COLO668 (cell line): ENCODE data around the gene ARMC6.

Experiments used
- DNase-seq: peaks from one replicate; lab custom pipeline; 2025; ENCODE audit not compliant: unreplicated experiment; lab: John Stamatoyannopoulos, UW

Gene ARMC6

DNA sequence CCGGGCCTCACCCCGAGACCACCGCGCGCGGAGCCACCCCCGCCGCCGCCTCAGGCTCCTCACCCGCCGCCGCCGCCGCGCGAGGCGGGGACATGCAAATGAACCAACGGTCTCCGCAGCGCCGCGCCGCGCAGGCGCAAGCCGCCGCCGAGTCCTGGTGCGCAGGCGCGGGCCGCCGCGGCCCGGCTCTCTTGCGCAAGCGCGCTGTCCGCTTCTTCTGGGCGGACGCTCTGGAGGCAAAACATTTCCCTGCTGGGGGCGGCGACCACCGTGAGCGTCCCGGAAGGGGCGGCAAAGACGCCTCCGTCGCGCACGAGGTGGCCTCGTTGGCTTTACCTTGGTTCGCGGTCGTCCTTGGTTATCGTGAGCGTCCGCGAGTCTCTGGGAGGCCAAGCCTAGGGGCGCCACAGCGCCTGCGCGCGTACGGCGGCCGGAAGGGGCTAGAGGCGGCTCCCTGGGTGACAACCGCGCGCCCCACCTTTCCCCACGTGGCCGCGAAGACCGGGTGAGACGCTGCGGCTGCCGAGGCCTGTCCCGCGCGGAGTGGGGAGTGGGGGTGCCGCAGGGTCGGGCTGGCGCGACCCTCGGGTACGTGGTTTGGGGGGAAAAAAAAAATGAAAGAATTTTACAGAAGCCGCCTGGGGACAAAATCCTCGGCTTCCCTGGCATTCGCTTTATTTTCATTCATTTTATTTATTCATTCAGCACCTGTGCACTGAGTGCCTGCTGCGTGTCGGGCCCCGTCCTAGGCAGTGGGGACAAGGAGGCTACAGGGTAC lies at the start of gene ARMC6, which contains the start of gene SUGP2:
TSS of gene ARMC6 (plus strand) at position 178 of the 778 bp plus-strand sequence. CDS start 607 bp downstream, outside the sequence.
TSS of gene SUGP2 (minus strand) at position 92 of the 778 bp plus-strand sequence. CDS start 2,446 bp downstream, outside the sequence.
- peak; percentile 92 for DNase-seq

DNA sequence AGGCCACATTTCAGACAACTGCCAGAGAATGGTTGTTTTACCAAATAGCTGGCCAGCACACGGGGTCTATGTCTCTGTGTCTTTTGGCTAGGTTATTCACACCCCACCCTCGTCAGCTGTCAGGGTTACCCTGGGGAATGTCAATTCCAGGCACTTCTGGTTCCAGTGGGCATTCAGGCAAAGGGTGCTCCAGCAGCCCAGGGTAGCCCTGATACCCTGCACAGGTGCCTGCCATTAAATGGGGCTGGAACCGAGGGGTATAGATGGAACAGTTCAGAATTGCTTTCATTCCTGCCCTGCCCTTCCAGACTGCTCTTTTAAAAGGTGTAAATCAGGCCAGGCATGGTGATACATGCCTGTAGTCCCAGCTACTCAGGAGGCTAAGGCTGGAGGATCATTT lies 49.2 kb upstream of the ARMC6 start:
- DNase-seq = no peak

DNA sequence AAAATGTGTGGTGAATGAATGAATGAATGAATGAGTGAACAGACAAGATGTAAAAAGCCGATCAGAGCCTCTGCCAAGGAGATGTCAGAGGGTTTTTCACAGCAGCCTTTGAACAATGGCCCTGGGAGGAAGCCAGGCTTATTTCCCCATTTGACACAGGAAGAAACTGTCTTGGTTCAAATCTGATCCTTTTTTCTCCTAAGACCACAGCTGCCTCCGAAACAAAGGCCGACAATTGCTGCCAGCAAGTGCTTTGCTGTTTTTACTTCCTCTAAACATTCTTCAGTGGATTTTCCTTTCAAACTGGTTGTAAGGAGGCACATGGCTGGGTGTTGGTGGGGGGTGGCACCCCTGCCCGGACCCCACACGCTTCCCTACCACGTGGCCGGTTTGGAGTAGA lies 48.1 kb upstream of the ARMC6 start:
- no peak for DNase-seq

- DNase-seq = no peak
Observed at GRCh38 chr19:18987456-18987855, 45.9 kb upstream of the ARMC6 start.

GRCh38 chr19:18989316-18989715 lies 44.1 kb upstream of the ARMC6 start:
- no peak for DNase-seq

- DNase-seq = no peak
Observed at GRCh38 chr19:18990128-18990708, 43.2 kb upstream of the ARMC6 start.

DNA sequence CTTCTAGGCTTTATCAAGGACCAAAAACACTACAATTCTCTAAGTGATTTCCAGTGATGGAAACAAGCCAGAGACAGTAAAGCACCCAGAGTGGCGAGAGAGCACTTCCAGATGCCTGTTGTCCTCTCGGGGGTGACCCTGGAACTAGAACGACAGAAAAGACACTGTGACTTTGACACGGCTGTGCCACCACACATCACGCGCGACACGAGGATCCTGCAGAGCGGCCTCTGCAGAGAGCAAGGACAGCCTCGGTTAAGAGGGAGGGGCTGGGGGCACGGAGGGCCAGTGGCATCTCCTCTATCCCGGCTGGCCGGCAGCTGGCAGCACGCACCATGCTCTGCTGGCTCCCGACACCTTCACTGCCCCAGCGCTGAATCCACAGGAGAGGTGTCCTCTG lies 42.4 kb upstream of the ARMC6 start:
- no peak for DNase-seq

GRCh38 chr19:18991468-18991867 lies 41.9 kb upstream of the ARMC6 start:
- DNase-seq = no peak

GRCh38 chr19:18992696-18993095 lies 40.7 kb upstream of the ARMC6 start:
- DNase-seq = no peak

DNA sequence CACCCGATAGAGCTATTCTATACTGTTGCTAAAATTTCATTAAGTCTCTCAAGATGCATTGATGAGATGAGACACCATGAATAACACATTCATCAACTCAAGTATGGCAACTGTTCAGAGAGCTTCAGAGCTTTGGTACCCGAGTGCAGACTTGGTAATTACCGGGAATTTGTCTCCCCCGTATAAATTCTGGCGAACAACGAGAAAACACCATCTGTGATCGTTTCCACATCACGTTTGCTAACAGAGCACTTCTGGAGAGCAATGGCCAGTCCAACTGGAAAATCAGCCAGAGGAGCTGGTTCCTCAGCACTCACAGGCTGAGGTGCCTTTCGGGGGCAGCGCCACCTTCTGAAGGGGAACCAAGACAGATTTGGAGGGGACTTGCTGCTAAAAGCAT lies 40.3 kb upstream of the ARMC6 start:
- DNase-seq = no peak

DNA sequence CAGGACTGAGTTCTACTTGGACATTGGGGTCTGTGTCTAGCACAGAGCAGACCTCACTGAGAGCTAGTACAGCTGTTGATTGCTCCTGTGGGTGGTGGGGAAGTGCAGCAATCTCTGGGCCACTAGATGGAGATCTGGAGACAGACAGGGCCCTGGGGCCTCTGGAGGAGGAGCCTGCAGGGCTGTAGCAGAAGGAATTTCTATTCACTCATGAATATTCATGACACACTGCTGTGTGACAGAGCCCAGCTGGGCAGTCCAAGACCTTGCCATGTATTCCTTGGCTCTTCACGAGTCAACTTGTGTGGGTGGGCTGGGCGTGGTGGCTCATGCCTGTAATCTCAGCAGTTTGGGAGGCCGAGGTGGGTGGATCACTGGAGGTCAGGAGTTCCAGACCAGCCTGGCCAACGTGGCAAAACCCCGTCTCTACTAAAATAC lies 37.6 kb upstream of the ARMC6 start:
- DNase-seq = peak; percentile 19

- DNase-seq = no peak
Observed at GRCh38 chr19:18996351-18996750, 37.1 kb upstream of the ARMC6 start.

GRCh38 chr19:18996796-18997394 lies 36.5 kb upstream of the ARMC6 start:
- no peak for DNase-seq

DNA sequence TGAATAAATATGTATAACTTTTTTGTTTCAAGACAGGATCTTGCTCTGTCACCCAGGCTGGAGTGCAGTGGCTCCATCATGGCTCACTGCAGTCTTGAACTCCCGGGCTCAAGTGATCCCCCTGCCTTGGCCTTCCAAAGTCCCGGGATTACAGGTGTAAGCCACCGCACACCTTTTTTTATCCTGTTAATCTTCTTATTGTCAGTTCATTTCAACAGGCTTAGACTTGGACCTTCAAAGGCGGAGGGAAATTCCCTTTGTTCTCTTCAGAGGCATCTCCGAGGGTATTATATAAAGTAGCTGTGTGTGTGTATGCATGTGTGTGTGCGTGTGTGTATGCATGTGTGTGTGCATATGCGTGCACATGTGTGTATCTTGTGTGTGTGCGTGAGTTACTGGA lies 35.1 kb upstream of the ARMC6 start:
- DNase-seq = no peak

DNA sequence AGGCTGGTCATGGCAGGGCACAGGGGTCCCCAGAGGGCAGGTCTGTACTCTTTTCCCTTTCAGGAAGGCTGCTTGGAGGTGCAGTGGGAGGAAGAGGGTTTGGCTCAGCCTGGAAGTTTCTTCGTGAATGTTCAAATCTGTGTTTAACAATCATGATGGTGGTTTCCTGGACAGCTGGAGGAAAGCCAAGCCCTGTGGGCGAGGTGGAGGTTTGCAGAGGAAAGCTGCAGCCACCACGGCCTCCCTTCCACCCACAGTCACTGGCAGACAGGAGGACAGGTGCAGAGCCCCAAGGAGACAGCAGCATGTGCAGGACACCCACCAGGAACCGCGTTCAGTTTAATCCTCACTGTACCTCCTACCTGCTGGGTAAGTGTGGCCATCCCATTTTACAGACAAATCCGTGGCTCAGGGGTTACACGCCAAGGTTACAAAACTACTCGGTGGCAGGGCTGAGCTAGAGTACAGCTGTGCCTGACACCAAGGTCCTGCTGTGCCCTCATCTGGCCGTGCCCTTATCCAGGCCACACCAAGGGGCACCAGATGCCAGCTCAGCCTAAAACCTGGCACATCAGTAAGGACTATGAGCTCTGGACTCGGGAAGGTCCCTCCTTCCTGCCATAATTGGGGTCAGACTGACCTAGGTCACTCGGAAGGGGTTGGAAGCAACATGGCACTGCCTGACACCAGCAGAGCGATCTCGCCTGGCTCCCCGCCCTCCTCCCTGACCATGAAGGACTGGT lies 34.2 kb upstream of the ARMC6 start:
- DNase-seq = no peak

GRCh38 chr19:18999896-19000620 lies 33.3 kb upstream of the ARMC6 start:
- no peak for DNase-seq

- no peak for DNase-seq
Observed at GRCh38 chr19:19004144-19004543, 29.3 kb upstream of the ARMC6 start.

- DNase-seq = no peak
Observed at GRCh38 chr19:19006213-19006612, 27.2 kb upstream of the ARMC6 start.

GRCh38 chr19:19009951-19010350 lies 23.5 kb upstream of the ARMC6 start:
- no peak for DNase-seq

DNA sequence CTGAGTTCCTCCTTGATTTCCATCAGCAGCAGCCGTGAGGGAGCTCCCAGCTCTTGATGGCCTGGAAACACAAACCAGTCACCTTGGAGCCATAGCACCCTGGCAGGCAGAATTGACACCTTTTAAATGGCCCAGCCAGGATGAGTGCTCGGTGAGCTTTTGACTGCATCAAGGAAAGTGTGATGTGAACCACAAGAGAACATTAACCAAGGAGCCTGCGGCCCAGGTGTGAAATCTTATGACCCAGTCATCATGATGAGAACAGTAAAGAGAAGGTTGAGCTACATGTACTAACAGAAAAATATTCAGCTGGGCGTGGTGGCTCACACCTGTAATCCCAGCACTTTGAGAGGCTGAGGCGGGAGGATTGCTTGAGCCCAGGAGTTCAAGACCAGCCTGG lies 22.9 kb upstream of the ARMC6 start:
- no peak for DNase-seq

GRCh38 chr19:19021115-19021514 lies 12.3 kb upstream of the ARMC6 start:
- no peak for DNase-seq
